Chondrocyte (in vitro differentiated cells): ENCODE data around the gene ARVCF. TPM values are rescaled to one million over a fixed set of nuclear protein-coding genes. Genes with fewer than 3 reads are reported as not detected.

Experiments
- DNase-seq: peaks from one replicate; pipeline ENCODE4 v3.0.0; 2021; ENCODE audit warnings: mixed read lengths, low spot score
- H3K27ac Mint-ChIP-seq: one replicate; pipeline ENCODE4 v1.8.0; 2021; ENCODE audit warnings: mild to moderate bottlenecking, moderate library complexity, mixed read lengths; ENCODE audit not compliant: unreplicated experiment
- H3K27me3 Mint-ChIP-seq: 2 replicates; pipeline ENCODE4 v1.8.0; 2021; ENCODE audit warnings: low read depth, mixed read lengths
- H3K36me3 Mint-ChIP-seq: 2 replicates; pipeline ENCODE4 v1.8.0; 2021; ENCODE audit warnings: low read depth, mixed read lengths
- H3K4me1 Mint-ChIP-seq: 2 replicates; pipeline ENCODE4 v1.8.0; 2021; ENCODE audit warnings: low read depth, mild to moderate bottlenecking, mixed read lengths
- H3K4me3 Mint-ChIP-seq: one replicate; pipeline ENCODE4 v1.8.0; 2021; ENCODE audit warnings: mild to moderate bottlenecking, moderate library complexity, mixed read lengths; ENCODE audit not compliant: unreplicated experiment
- H3K9me3 Mint-ChIP-seq: 2 replicates; pipeline ENCODE4 v1.8.0; 2021; ENCODE audit warnings: low read depth, mixed read lengths
- CTCF ChIP-seq: fragments of 200-600 bp; sonication (generic); IDR thresholded peaks from 2 replicates; pipeline ENCODE4 v1.5.0; 2021; ENCODE audit warnings: antibody characterized with exemption, mild to moderate bottlenecking, moderate library complexity
- total RNA-seq: library from RNA; stranded (reverse); gene quantifications from 3 replicates; pipeline ENCODE4 v1.2.1, GENCODE V29; 2021

The ARVCF gene
- total RNA-seq, 1 donor from 2014 or later, result 24.2 TPM

- no peak for TF ChIP-seq CTCF
- no peak overlapping the region for H3K27ac Mint-ChIP-seq
- no peak for DNase-seq
- no peaks in the 10 kb centered on the region for H3K4me1 Mint-ChIP-seq
- H3K36me3 Mint-ChIP-seq, result peaks cover 21% of the 10 kb centered on the region
- no peaks in the 10 kb centered on the region for H3K27me3 Mint-ChIP-seq
- H3K9me3 Mint-ChIP-seq, result no peaks in the 10 kb centered on the region
- no peak overlapping the region for H3K4me3 Mint-ChIP-seq
Observed at GRCh38 chr22:20055654-20056053, 39.0 kb upstream of the ARVCF start.

- Mint-ChIP-seq H3K27ac (no peak overlapping the region), H3K27me3 (no peaks in the 10 kb centered on the region), H3K9me3 (no peaks in the 10 kb centered on the region), H3K36me3 (peaks cover 20% of the 10 kb centered on the region), H3K4me1 (no peaks in the 10 kb centered on the region), H3K4me3 (no peak overlapping the region)
- no peak for DNase-seq
- no peak for TF ChIP-seq CTCF
Observed at GRCh38 chr22:20055144-20055543, 38.5 kb upstream of the ARVCF start.

GRCh38 chr22:20054485-20054884 is 37.9 kb upstream of the ARVCF start:
- Mint-ChIP-seq H3K27me3 (no peaks in the 10 kb centered on the region), H3K27ac (no peak overlapping the region), H3K4me1 (no peaks in the 10 kb centered on the region), H3K4me3 (no peak overlapping the region), H3K36me3 (peaks cover 20% of the 10 kb centered on the region), H3K9me3 (no peaks in the 10 kb centered on the region)
- no peak for TF ChIP-seq CTCF
- DNase-seq, result no peak

GRCh38 chr22:20054034-20054427 is 37.4 kb upstream of the ARVCF start:
- H3K36me3 Mint-ChIP-seq, result peaks cover 22% of the 10 kb centered on the region
- H3K9me3 Mint-ChIP-seq, result peaks cover 2% of the 10 kb centered on the region
- H3K27me3 Mint-ChIP-seq, result no peaks in the 10 kb centered on the region
- no peak for TF ChIP-seq CTCF
- DNase-seq, result no peak
- no peak overlapping the region for H3K4me3 Mint-ChIP-seq
- no peak overlapping the region for H3K27ac Mint-ChIP-seq
- H3K4me1 Mint-ChIP-seq, result no peaks in the 10 kb centered on the region

- no peaks in the 10 kb centered on the region for H3K4me1 Mint-ChIP-seq
- DNase-seq, result no peak
- peaks cover 4% of the 10 kb centered on the region for H3K9me3 Mint-ChIP-seq
- TF ChIP-seq CTCF, result no peak
- no peak overlapping the region for H3K4me3 Mint-ChIP-seq
- H3K36me3 Mint-ChIP-seq, result peaks cover 24% of the 10 kb centered on the region
- no peaks in the 10 kb centered on the region for H3K27me3 Mint-ChIP-seq
- no peak overlapping the region for H3K27ac Mint-ChIP-seq
Observed at GRCh38 chr22:20053407-20054033, 36.9 kb upstream of the ARVCF start.
